ENCODE measurements around the gene ADAMTSL2.
A peak's percentile ranks its signal among the peaks of the same experiment; 100 is the strongest.

Gene ADAMTSL2

GRCh38 chr9:133607381-133607780, 72.9 kb downstream of the ADAMTSL2 start:
- DNase-seq, result no peak

GRCh38 chr9:133607976-133608375, 73.5 kb downstream of the ADAMTSL2 start:
- no peak for DNase-seq

- DNase-seq, result no peak
Measured at GRCh38 chr9:133608382-133608781, 73.9 kb downstream of the ADAMTSL2 start.

- no peak for DNase-seq
Measured at GRCh38 chr9:133608889-133609288, 74.4 kb downstream of the ADAMTSL2 start.

- DNase-seq, result peak in 1 of 2 donors; percentile 5
Measured at GRCh38 chr9:133609311-133610098, 75.0 kb downstream of the ADAMTSL2 start, which contains the start of gene FAM163B. FAM163B (minus strand) TSS chr9:133609389; CDS start chr9:133580223, 29,166 bp downstream.

- DNase-seq, result no peak
Measured at GRCh38 chr9:133610845-133611244, 76.3 kb downstream of the ADAMTSL2 start.

- no peak for DNase-seq
Measured at GRCh38 chr9:133612051-133612450, 77.5 kb downstream of the ADAMTSL2 start.

GRCh38 chr9:133612816-133613215, 78.3 kb downstream of the ADAMTSL2 start:
- DNase-seq, result no peak

GRCh38 chr9:133613432-133613831, 78.9 kb downstream of the ADAMTSL2 start:
- no peak for DNase-seq

GRCh38 chr9:133614056-133614455, 79.6 kb downstream of the ADAMTSL2 start:
- no peak for DNase-seq

GRCh38 chr9:133614678-133615077, 80.2 kb downstream of the ADAMTSL2 start:
- DNase-seq, result no peak

- DNase-seq, result no peak
Measured at GRCh38 chr9:133615186-133615585, 80.7 kb downstream of the ADAMTSL2 start.

GRCh38 chr9:133615606-133616188, 81.2 kb downstream of the ADAMTSL2 start:
- no peak for DNase-seq

GRCh38 chr9:133616643-133617405, 82.3 kb downstream of the ADAMTSL2 start:
- no peak for DNase-seq

GRCh38 chr9:133618726-133619125, 84.2 kb downstream of the ADAMTSL2 start:
- DNase-seq, result no peak

GRCh38 chr9:133619791-133620190, 85.3 kb downstream of the ADAMTSL2 start:
- DNase-seq, result peak; percentile 20 to 45

- no peak for DNase-seq
Measured at GRCh38 chr9:133621725-133622267, 87.3 kb downstream of the ADAMTSL2 start.

- no peak for DNase-seq
Measured at GRCh38 chr9:133622555-133622954, 88.1 kb downstream of the ADAMTSL2 start.
